ENCODE results near the gene PXYLP1.
"Not testable (repeated sequence)": the region's sequence is repeated elsewhere in the genome, so short reads cannot be mapped to it uniquely, and the experiment has no call there.

The PXYLP1 gene, protein sequence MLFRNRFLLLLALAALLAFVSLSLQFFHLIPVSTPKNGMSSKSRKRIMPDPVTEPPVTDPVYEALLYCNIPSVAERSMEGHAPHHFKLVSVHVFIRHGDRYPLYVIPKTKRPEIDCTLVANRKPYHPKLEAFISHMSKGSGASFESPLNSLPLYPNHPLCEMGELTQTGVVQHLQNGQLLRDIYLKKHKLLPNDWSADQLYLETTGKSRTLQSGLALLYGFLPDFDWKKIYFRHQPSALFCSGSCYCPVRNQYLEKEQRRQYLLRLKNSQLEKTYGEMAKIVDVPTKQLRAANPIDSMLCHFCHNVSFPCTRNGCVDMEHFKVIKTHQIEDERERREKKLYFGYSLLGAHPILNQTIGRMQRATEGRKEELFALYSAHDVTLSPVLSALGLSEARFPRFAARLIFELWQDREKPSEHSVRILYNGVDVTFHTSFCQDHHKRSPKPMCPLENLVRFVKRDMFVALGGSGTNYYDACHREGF
- 2.0 to 5.8 (median 4.0) reads per million in 18 experiments for total RNA-seq

DNA sequence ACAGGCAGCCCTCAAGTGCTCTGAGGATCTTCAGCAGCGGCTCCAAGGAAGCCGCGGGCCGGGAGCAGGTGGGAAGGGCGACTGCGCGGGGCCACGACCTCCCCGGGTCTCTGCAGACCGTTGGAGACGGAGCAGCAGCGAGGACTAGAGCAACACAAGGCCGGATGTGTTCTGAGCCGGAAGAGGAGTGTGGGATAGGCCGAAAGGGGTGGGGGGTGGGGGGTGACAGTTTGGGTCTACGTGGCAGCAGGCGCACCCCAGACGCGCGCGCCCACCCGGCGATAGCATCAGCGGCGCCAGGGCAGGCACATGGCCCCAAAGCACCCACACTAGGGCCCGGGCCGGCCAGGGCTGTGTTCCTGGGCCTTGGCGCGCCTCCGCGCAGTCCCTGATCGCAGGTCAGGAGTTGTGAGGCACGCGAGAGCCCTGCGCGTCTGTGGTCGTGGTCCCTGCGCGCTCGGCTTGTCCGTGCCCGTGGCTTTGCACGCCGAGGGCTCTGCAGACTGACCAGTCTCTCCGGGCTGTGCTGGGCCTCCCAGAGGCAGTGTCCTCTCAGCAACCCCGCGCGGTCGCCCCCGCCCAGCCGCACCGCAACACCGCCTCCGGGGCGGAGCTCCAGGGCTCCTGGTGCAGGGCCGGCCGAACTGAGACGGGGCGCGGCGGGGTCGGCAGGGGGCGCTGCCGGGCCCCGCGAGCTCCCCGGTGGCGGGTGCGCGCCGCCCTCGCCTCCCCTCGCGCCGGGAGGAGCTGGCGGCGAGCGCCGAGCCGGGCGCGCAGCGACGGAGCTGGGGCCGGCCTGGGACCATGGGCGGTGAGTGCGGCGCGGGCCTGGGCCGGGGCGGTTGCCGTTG is at the start of gene PXYLP1:
PXYLP1 (plus strand) TSS at position 725 of the 851 bp plus-strand sequence. CDS start 28,351 bp downstream, outside the sequence.
- peak; percentile 90 to 93 for DNase-seq

DNA sequence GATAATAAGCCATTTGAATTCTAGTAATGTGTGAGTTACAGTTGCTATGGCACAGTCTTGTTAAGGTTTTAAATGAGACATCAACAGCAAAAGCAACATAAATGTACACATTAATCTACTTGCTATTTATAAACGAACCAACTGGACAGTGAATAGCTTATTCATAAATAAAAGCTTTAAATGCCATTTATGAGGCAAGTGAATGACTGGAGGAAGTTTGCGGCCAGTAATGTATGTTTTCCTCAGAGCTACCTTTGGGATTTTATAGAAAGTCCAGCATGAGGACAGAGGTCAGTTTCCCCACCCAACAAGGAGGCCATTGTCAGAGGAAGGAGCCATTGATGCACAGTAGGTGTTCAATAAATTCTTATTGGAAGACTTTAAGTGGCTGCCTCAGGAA is 48.0 kb upstream of the PXYLP1 start:
- no peak for DNase-seq

DNA sequence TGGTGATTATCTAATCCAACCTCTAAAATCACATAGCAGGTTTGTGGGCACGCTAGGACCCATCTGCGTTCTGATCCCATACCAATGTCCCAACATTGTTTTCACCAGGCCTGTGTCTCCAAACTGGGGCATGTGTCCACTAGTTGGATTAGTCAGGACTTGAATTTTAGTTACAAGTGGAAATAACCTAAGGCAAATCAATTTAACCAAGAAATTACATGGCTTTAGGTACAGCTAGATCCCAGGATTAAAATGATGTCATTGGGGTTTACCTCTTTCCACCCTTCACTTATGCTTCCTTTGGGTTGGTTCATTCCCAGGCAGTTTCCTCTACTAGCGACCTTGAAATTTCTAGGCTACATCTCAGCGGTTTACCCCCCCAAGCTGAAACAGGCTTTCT is 47.2 kb upstream of the PXYLP1 start:
- DNase-seq, result no peak

DNA sequence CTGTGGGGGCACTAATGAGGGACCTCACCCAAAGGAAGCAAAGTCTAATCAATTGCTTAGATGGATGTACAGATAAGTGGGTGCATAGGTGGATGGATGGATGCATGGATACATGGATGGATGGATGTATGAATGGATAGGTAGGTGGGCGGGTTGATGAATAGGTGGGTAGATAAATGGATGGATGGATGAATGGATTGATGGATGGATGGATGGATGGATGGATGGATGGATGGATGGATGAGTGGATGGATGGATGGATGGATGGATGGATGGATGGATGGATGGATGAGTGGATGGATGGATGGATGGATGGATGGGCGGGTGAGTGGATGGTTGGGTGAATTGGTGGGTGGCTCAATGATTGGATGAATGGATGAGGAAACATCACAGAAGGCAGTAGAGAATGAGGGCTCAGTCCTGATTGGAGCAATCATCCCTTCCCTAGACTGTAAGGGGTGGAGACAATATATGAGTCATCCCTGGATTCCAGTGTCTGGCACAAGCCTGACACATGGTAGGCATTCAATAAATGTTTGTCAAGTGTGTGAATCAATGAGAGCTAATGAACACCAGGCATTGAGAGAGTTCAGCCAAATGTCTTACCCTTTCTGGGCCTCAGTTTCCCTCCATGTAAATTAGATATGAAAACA is 40.4 kb upstream of the PXYLP1 start:
- DNase-seq, result no peak

DNA sequence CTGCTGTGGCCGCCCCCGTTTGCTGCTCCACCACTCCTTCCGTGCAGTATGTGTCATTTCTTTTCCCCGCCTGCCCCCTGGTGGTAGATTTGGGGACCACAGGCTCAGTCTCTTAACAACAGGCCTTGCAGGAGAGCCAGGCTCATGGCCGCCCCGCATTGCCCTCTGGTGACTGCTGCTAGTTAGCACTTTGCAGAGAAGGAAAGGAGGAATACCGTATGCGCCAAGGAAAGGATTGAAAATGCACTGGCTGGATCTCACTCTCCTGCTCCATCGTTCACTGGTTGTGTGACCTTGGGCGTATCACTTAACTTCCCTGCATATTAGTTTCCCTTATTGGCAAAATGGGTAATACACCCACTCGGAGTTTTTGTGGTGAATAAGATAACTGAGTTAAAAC is 39.3 kb upstream of the PXYLP1 start:
- DNase-seq, result peak; percentile 95 to 97

GRCh38 chr3:141193066-141193830 is 38.4 kb upstream of the PXYLP1 start:
- DNase-seq, result peak; percentile 22 to 52

GRCh38 chr3:141201122-141201521 is 30.5 kb upstream of the PXYLP1 start:
- no peak for DNase-seq

DNA sequence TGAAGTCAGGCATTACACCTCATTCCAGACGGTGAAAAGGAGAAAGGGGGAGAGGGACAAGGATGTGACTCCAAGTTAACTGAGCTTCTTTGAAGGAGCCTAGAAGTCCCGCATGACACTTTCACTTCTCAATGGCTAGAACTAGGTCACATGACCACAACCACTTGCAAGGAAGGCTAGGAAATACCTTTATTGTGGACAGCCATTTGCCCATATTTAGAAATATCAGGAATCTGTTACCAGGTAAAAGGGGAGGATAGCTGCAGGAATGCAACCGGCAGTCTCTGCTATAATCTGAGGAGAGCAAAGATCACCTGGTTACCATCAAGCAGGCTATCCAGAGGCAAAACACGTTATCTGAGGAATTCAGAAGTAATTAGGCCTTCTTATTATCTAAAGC is 28.9 kb upstream of the PXYLP1 start:
- DNase-seq, result no peak

- no peak for DNase-seq
These were observed 27.8 kb upstream of the PXYLP1 start for GRCh38 chr3:141203866-141204265.

DNA sequence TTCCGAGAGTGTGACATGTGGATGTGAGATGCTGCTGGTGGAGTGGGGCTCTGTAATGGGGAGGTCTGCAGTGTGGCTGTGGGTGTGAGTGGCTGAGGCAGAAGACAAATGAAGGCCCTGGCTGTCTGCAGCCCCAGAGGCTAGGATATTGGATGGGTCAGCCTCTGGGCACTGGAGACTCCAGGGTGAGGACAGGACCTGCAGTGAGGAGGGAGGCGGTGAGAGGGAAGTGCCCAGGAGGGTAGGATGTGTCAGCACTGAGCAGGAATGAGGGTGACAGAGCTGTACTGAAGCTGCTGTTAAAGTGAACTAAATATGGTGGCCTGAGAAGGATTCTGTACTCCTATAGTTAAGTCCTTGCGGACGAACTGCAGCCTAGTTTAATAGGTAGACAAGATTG is 27.3 kb upstream of the PXYLP1 start:
- DNase-seq, result no peak

GRCh38 chr3:141211306-141211705 is 20.3 kb upstream of the PXYLP1 start:
- not testable (repeated sequence) for DNase-seq

DNA sequence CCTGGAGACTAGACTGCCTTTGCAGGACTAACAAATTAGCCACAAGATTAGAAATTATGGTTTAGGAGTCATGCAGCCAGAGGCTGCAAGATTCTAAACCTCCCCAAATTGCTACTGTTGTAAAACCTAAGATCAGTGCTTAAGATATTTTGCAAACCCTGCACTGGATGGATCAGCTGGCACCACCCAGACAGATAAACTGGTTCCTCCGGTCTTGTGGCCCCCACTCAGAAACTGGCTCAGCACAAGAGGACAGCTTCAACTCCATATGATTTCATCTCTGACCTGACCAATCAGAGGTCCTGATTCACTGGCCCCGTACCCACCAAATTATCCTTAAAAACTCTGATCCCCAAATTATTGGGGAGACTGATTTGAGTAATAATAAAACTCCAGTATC is 19.5 kb upstream of the PXYLP1 start:
- no peak for DNase-seq

DNA sequence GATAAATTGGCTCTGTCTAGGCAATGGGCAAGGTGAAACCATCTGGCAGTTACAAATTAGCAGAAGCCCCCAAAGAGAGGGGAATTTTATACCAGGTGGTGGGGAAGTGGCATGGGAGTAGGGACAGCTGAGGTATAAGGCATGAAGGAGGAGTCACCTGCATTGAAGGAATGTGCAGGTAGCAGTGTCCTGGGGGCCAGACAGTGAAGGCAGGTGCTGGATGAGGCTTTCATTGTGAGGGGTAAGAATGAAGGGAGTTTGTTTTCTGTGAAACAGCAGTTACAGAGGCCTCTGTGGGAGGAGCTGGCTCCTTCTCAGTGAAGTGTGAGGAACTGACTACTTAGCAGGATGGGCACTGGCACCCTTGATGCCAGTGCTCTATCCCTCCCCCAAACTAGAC is 19.1 kb upstream of the PXYLP1 start:
- no peak for DNase-seq

- DNase-seq, result no peak
These were observed 14.7 kb upstream of the PXYLP1 start for GRCh38 chr3:141216975-141217374.

DNA sequence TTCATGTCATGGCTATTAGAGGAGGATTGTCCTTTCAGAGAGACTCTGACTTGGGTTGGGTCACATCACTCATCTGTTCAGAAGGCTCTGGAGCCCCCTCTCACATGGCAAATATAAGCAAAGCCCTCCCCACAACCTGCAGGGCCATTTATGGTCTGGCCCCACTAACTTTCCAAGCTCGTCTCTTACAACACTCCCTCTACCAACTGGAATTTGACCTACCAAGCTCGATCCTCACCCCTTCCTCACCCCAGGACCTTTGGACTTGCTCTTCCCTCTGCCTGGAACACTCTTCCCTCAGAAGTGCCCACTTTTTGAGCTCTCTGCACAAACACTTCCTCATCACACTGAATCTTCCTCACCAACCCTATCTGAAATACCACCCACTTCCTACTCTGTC is 14.2 kb upstream of the PXYLP1 start:
- no peak for DNase-seq

DNA sequence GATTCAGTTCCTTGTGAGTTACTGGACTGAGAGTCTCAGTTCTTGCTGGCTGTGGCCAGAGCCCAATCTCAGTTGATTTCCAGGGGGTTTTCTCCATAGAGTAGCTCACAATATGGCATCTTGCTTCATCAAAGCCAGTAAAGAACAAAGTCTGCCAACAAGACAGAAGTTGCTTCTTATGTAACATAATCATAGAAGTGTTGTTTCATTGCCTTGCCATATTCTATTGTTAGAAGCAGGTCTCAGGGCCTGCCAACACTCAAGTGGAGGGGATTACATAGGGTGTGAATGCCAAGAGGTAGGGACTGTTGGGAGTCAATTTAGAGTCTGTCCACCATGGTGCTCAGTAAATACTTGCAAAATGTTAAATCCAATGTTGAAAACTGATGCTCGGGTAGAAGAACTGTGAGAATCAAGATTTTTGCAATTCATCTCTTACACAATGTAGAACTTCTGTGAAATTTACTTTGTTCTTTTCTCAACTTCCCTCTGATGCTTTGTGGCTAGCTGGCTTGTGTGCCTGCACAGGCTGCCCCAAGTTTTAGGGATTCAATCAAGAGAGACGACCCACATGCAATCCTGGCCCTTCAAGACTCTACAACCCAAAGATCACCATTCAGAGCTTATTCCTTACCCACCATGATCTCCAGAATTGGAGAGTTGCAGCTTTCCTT is 13.3 kb upstream of the PXYLP1 start:
- DNase-seq, result peak; percentile 60 to 88

- no peak for DNase-seq
These were observed 12.7 kb upstream of the PXYLP1 start for GRCh38 chr3:141218926-141219325.

- DNase-seq, result no peak
These were observed 7.9 kb upstream of the PXYLP1 start for GRCh38 chr3:141223673-141224166.

- DNase-seq, result no peak
These were observed 5.7 kb upstream of the PXYLP1 start for GRCh38 chr3:141225939-141226338.

GRCh38 chr3:141227216-141227615 is 4.4 kb upstream of the PXYLP1 start:
- no peak for DNase-seq

DNA sequence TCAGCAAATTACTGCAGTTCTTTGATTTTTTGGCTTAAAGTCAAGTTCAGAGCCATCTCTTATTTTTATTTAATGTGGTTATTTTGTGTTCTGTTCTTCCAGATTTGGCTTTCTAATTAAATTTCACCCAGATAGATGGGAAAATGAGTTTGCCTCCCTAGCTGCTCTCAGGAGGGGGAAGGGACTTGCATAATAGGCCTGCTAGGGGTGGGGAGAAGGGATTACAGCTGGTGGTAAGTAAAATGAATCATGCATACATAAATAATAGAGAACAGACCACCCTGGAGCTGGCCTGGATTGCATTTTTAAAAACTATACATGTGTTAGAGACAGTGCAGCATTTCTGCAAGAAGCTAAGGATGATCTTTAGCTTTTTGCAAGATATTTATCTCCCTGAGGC is 3.9 kb upstream of the PXYLP1 start:
- no peak for DNase-seq
